GM08714 (cell line): Measurements from ENCODE around the gene EFNA5.

Source experiments
- H3K4me3 ChIP-seq: fragments of 200-500 bp; sonication (Bioruptor generic); 2 replicates; pipeline ENCODE4 v1.5.1; 2014; ENCODE audit warnings: mild to moderate bottlenecking, low read length, inconsistent platforms
- ZNF274 ChIP-seq: IDR thresholded peaks from 2 replicates; pipeline ENCODE4 v1.6.1; 2012; ENCODE audit warnings: mild to moderate bottlenecking, low read depth, low read length

Gene EFNA5

DNA sequence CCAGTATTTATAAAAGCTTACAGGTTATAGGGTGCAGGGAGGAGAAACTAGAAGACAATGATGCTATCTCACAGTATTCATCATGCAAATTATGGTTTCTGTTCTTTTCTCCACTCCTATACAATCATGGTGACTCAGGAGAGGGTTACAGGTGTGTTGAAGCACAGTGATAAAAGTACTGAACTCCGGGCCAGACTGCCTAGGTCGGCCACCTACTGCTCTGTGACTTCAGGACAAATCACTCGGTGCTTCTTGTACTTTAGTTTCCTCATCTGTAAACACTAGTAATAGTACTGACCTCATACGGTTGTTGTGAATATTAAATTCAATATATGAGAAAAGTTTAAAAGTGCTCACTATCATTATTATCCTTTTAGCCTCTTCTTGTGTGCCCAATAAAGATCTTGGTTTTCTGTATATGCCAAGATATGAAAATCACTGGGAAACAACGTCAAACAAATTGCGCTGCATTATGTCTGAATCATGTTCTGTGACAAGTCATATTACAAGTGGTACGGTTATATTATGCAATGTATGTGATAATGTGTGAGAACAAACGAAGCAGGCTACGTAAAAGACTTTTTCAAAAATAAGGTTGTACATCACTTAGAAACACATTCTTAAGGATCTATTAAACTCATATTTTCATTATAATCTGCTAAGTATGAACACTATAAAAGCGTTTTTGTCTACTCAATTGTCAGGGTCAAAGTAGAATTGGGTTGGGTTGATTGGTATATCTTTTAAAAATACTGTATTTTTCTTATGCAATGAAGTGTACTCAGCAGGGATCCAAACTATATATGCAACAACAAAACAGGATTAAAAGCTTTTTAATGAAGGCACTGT is 153.3 kb downstream of the EFNA5 start:
- TF ChIP-seq ZNF274, result no peak
- H3K4me3 ChIP-seq, result no peak overlapping the region

DNA sequence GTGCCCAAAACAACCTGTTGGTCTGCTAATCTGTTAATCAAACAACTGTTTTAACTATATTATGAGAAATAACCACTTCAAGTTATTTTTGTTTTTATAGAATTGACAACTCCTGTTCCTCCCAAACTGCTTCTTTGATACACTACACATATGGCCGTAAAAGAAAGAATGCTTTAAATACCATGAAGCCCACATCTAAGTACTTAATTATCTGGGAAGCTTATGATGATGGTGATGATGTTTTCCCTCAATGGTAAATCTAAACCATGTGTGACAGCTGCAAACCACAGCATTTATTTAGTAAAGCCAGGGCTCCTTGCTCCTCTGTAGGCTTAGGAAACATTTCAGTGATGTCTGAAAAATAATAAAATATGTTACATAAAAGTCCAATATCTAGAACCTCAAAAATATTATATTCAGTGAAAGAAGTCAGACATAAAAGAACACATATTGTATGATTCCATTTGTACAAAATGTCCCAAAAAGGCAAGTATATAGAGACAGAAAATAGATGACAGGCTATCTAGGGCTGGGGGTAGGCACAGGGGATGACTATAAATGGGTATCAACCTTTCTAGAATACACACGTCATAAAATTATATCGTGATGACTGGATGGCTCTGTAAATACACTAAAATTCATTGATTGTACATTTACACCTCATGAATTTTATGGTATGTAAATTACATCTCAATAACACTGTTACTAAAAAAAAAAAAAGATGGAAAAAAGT is 154.1 kb downstream of the EFNA5 start:
- no peak for TF ChIP-seq ZNF274
- H3K4me3 ChIP-seq, result no peak overlapping the region

DNA sequence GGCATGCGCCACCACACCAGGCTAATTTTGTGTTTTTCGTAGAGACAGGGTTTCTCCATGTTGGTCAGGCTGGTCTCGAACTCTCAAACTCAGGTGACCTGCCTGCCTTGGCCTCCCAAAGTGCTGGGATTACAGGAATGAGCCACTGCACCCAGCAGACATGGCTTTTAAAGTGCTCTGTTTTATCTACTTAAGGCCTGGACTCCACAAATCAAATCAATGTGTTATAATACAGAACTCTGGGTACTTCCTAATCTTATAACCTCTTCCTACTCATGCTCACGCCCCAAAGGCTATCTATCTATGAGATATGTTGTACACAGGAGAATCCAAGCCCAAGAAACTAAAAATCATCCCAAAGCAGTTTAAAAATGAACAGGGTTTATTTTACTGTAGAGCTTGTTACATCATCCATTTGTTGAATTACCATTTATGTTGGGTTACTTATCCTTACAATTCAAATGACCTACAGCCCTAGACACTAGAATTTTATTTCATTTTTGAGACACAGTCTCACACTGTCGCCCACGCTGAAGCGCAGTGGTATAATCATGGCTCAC is 155.1 kb downstream of the EFNA5 start:
- H3K4me3 ChIP-seq, result no peak overlapping the region
- TF ChIP-seq ZNF274, result no peak

DNA sequence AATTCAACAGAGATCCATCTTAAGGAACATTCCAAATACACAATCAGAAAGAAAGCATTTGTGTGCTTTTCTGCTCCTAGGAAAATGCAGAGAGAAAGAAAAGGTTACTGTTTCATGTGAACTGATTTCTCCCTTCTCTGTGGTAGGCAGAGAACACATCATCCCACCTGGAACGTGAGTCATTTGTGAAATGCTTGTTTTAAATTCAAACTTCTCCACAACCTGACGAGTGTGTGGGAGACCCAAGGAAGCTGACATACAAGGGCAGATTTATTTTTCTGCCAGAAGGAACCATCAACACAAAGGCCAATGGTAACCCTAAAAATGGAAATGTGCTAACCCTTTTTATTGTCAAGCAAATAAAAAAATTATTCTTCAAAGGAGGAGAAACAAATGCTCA is 156.4 kb downstream of the EFNA5 start:
- no peak for TF ChIP-seq ZNF274
- H3K4me3 ChIP-seq, result no peak overlapping the region

DNA sequence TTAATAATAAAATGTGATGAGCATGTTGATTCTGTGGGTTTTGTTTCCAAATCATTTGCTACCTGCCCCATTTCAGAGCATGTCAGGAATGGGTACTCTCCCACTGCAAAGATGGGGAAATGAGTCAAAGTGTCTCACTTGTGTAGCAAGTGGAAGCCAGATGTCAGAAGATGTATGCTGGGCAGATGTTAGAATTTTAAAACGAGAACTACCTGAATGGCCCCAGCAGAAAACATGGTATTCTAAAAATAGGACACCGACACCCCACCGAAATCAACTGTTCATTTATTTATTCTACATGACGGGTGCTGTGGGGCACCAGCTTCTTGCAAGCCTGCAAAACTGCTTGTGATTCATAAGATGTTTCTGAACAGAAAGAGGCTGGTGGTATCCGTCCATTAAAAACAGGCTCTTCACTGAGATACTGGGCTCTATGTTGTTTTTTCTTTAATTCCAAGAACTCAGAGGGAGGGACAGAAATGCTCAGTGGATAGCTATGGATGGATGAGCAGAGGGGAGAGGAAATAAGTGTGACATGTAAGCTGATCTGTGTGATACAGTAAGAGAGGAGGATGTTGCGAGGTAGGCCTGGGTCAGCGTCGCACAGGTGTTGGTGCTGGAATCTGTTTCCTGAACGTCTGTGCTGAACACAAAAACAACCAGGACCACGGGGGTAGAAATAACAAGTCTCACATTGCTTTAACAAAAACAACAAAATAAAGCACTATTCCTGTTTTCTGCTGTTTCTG is 157.2 kb downstream of the EFNA5 start:
- H3K4me3 ChIP-seq, result no peak overlapping the region
- no peak for TF ChIP-seq ZNF274

DNA sequence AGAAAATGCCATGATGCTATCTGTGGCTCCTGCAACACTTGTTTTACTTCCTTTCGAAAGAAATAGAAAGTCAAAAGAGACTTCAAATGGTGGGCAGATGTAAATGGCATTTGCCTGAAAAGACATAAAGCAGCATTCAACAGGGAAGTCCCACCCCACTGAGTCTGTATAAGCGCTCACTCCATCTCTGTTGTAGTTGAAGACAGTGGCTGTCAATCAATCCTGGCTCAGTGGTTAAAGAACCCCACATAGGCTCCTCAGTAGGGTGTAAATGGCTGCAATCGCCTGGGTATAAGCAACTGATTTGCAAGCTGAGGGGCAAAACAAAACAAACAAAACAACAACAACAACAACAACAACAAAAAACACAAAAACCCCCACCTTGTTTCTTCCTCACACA is 158.7 kb downstream of the EFNA5 start:
- no peak for TF ChIP-seq ZNF274
- no peak overlapping the region for H3K4me3 ChIP-seq

DNA sequence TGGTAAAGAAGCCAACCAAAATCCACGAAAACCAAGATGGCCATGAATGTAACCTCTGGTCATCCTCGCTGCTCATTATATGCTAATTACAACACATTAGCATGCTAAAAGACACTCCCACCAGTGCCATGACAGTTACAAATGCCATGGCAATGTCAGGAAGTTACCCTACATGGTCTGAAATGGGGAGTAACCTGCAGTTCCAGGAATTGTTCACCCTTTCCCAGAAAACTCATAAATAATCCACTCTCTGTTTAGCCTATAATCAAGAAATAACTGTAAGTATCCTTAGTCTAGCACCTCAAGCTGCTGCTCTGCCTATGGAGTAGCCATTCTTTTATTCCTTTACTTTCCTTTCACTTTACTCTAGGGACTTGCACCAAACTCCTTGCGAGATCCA is 160.6 kb downstream of the EFNA5 start:
- no peak for TF ChIP-seq ZNF274
- H3K4me3 ChIP-seq, result no peak overlapping the region

DNA sequence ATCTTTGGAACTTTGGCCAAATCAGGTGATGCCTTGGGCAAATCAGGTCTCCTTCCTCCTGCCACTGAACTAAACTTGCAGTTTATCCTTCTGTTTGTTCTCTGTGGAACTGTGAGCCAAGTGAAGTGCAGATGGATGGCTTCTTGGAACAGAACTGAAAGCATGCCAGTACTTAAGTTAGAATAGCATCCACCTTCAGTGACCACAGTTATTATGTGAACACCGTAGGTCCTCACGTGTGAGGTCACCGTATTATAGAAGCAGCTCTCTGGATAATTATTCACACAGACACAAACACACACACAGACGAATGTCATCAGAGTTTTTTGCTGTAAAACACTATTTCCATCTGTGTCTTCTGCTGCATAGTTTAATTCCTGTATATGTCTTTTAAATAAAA is 162.6 kb downstream of the EFNA5 start:
- no peak for TF ChIP-seq ZNF274
- H3K4me3 ChIP-seq, result no peak overlapping the region

DNA sequence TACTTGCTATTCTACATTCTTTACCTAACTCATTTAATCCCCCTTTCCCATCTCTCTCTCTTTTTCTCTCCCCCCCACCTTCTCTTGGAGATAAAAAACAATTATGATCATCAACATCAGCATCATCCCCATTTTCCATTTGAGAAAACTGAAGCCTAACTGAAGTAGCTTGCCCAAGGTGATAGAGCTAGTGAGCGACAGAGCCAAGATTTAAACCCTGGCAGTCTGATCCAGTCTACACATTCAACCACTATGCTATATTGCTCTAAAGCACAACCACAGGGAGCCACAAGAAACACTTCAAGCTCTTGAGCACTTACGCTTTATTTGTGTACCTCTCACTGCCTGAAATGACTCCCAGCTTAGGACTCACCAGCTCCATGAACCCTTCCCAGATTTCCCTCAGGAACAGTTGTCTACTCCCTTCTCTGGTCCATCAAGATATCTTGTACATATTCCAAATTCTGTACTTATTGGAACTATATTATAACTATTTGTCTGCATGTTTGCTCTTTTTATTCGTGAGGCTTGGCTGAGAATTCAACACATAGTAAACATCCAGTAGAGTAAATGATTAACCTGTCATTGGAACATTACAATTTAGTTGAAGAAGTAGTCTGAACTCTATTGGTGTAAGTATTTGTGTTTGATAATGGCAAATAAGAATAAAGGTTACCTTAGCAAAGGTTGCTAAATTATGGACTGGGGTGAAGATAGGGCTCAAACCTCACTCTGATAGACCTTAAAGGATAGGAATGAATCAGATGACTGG is 164.8 kb downstream of the EFNA5 start:
- H3K4me3 ChIP-seq, result no peak overlapping the region

DNA sequence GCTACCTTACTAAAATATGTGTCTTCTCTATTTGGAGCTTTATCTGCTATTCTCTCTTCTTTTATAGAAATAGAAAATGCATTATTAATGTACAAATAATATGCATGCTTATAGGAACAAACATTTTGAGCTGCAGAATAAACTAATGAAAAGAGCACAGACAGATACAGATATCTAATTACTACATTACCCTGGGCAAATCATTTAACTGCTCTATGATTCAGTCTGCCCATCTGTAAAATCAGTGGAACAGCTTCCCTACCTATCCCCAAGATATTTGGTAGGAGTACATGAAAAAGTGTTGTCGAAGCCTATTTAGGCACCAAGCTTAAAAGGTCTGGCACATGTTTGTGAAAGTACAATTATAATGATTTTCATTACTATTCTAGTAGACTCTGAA is 166.3 kb downstream of the EFNA5 start:
- no peak overlapping the region for H3K4me3 ChIP-seq
- TF ChIP-seq ZNF274, result no peak

More for the DNA sequence above, 164.8 kb downstream of the EFNA5 start:
- no peak for TF ChIP-seq ZNF274

DNA sequence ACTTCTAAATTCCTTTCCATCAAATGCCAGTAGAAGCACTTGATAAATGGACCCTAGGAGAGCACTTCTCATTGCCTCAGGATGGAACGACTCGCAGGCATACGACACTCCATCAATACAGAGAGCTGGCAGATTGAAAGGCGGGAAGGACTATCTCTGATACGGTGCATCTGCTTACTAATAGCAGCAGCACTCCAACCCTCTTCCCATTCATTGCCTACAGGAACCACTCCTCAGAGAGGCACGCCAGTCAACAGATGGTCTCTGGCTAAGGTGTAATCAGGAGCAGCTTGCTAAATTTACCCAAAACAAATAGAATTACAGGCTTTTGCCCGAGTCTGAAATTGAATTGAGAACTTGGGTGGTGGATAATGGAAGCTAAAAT is 168.1 kb downstream of the EFNA5 start:
- TF ChIP-seq ZNF274, result no peak
- no peak overlapping the region for H3K4me3 ChIP-seq

DNA sequence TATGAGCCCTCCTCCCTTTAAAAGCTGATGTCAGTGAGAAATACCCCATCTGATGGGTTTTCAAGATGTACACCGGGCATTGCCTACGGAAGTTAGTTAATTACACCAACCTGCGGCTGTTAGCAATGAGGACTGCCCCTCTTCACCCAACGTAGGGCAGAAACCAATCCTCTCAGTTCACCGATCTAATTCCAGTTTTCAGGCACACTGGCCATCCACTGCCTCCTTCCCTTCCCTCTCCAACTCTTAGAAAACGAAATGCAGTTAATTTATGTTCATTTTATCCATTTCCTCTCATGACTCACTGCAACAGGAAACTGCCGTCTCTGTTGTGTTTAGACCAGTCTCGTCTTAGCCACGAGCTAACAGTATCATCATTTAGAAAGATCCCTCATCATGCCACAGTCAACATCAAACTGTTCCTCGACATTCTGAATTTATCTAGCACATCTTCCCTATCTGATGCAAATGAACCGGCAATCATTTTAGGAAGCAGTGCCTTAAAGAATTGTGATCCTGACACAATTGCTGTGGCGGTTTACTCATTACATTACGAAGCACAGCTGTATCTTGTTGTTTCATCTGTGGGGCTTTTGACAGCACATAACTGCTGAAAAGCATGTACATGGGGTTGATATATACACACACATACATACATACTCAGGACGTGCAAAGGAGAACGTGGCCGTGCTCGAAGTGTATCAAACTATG is 168.6 kb downstream of the EFNA5 start:
- H3K4me3 ChIP-seq, result no peak overlapping the region
- no peak for TF ChIP-seq ZNF274

DNA sequence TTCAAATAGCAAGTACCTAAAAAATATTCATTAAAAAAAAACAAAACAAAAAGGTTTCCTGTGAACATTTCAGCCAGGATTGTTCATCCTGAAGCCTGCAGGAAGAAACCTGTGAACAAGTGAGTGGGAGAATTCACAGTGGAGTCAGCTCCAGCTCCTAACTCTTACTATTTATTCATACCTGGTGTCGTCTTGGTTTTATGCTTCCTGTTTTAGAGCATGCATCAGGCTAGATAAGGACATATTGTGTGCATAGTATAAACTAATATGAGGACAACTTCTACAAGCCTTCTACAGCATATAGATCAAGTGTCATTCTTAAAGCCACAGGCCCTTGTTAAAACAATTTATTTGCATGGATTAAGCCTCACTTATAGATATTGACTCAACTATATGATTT is 169.9 kb downstream of the EFNA5 start:
- no peak for TF ChIP-seq ZNF274
- H3K4me3 ChIP-seq, result no peak overlapping the region

DNA sequence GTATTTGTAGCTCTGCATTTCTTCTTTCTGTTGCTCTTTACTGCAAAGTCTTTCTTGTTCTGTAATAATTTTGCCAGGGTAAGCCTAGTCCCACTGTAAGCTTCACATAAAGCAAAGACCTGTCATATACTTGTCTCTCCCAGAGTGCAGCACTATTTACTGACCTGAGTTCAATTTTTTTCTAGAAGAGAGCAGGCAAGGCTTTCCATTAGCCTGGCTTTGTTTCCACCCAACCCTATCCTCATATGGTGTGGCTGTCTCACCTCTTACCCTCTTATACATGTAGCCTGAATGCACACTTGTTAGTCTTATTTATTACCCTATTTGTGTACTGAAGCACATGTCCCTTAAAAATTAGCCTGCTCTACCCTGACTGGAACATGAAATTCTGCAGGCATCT is 170.4 kb downstream of the EFNA5 start:
- TF ChIP-seq ZNF274, result no peak
- H3K4me3 ChIP-seq, result no peak overlapping the region
